BE2C (cell line): Measurements from ENCODE around the gene DCAF8.

Experiments used
- DNase-seq: peaks from one replicate; pipeline ENCODE4 v3.0.0-alpha.2; 2020
- H3K27me3 ChIP-seq: fragments of 250-450 bp; sonication (Bioruptor Pico); 2 replicates; pipeline ENCODE4 v1.5.1; 2020; ENCODE audit warnings: mild to moderate bottlenecking
- H3K36me3 ChIP-seq: fragments of 250-450 bp; sonication (Bioruptor Pico); 2 replicates; pipeline ENCODE4 v1.5.1; 2020; ENCODE audit warnings: mild to moderate bottlenecking
- H3K4me1 ChIP-seq: fragments of 250-450 bp; sonication (Bioruptor Pico); 2 replicates; pipeline ENCODE4 v1.5.1; 2020
- H3K4me3 ChIP-seq: 2 replicates; pipeline ENCODE4 v1.5.1; 2011; ENCODE audit warnings: low read depth, low read length
- H3K9me3 ChIP-seq: fragments of 250-450 bp; sonication (Bioruptor Pico); 2 replicates; pipeline ENCODE4 v1.5.1; 2020
- CTCF ChIP-seq: IDR thresholded peaks from 2 replicates; pipeline ENCODE4 v1.5.1; 2012; ENCODE audit warnings: mild to moderate bottlenecking, low read depth, low read length

The DCAF8 gene

GRCh38 chr1:160186246-160186645 is 76.1 kb downstream of the DCAF8 start:
- H3K9me3 ChIP-seq, result no peaks in the 10 kb centered on the region
- DNase-seq, result no peak
- no peaks in the 10 kb centered on the region for H3K4me1 ChIP-seq
- H3K36me3 ChIP-seq, result no peaks in the 10 kb centered on the region
- no peaks in the 10 kb centered on the region; the same call in 1 of the 2 replicates for H3K27me3 ChIP-seq
- H3K4me3 ChIP-seq, result no peak overlapping the region
- no peak for TF ChIP-seq CTCF

GRCh38 chr1:160179336-160179735 is 83.0 kb downstream of the DCAF8 start:
- Histone ChIP-seq H3K27me3 (peaks cover 2% of the 10 kb centered on the region; the same call in 1 of the 2 replicates), H3K4me1 (no peaks in the 10 kb centered on the region), H3K4me3 (no peak overlapping the region), H3K36me3 (no peaks in the 10 kb centered on the region), H3K9me3 (no peaks in the 10 kb centered on the region)
- TF ChIP-seq CTCF, result no peak
- no peak for DNase-seq

GRCh38 chr1:160178731-160179130 is 83.6 kb downstream of the DCAF8 start:
- Histone ChIP-seq H3K36me3 (no peaks in the 10 kb centered on the region), H3K27me3 (peaks cover 3% of the 10 kb centered on the region; the same call in 1 of the 2 replicates), H3K4me1 (no peaks in the 10 kb centered on the region), H3K9me3 (no peaks in the 10 kb centered on the region), H3K4me3 (no peak overlapping the region)
- no peak for DNase-seq
- no peak for TF ChIP-seq CTCF

GRCh38 chr1:160177667-160178066 is 84.7 kb downstream of the DCAF8 start:
- Histone ChIP-seq H3K9me3 (no peaks in the 10 kb centered on the region), H3K36me3 (no peaks in the 10 kb centered on the region), H3K27me3 (peaks cover 9% of the 10 kb centered on the region), H3K4me1 (no peaks in the 10 kb centered on the region), H3K4me3 (no peak overlapping the region)
- no peak for DNase-seq
- no peak for TF ChIP-seq CTCF

- no peak for DNase-seq
- Histone ChIP-seq H3K4me1 (no peaks in the 10 kb centered on the region), H3K27me3 (peaks cover 13% of the 10 kb centered on the region), H3K9me3 (no peaks in the 10 kb centered on the region), H3K36me3 (no peaks in the 10 kb centered on the region), H3K4me3 (no peak overlapping the region)
- no peak for TF ChIP-seq CTCF
Observed at GRCh38 chr1:160177231-160177630, 85.1 kb downstream of the DCAF8 start.

- no peak for DNase-seq
- no peak overlapping the region for H3K4me3 ChIP-seq
- H3K4me1 ChIP-seq, result no peaks in the 10 kb centered on the region
- peaks cover 13% of the 10 kb centered on the region for H3K27me3 ChIP-seq
- H3K36me3 ChIP-seq, result no peaks in the 10 kb centered on the region
- no peaks in the 10 kb centered on the region for H3K9me3 ChIP-seq
- TF ChIP-seq CTCF, result no peak
Observed at GRCh38 chr1:160171980-160172379, 90.4 kb downstream of the DCAF8 start.
